ENCODE measurements around the gene KCNH3.

The KCNH3 gene

GRCh38 chr12:49552014-49552413, 13.2 kb downstream of the KCNH3 start:
- no peak for TF ChIP-seq POLR2AphosphoS5 (IDR thresholded peaks at IDR 0.05; ENCODE audit: low read depth, low read length)
- TF ChIP-seq SIN3A (IDR thresholded peaks at IDR 0.05; ENCODE audit: borderline replicate concordance, insufficient read depth, low read length) = no peak
- no peak for TF ChIP-seq REST (IDR thresholded peaks at IDR 0.05; ENCODE audit: insufficient read depth in 1 of 2, low read depth in 2 of 2, low read length in 2 of 2)
- TF ChIP-seq TAF1 (IDR thresholded peaks at IDR 0.05; ENCODE audit: borderline replicate concordance, insufficient read depth, low read length) = no peak
- TF ChIP-seq FOXP2 (optimal IDR thresholded peaks at IDR 0.05; ENCODE audit: borderline replicate concordance, extremely low read depth, extremely low read length, insufficient read depth) = no peak

GRCh38 chr12:49552425-49552824, 13.6 kb downstream of the KCNH3 start:
- TF ChIP-seq FOXP2 (optimal IDR thresholded peaks at IDR 0.05; ENCODE audit: borderline replicate concordance, extremely low read depth, extremely low read length, insufficient read depth) (no peak), SIN3A (IDR thresholded peaks at IDR 0.05; ENCODE audit: borderline replicate concordance, insufficient read depth, low read length) (no peak), TAF1 (IDR thresholded peaks at IDR 0.05; ENCODE audit: borderline replicate concordance, insufficient read depth, low read length) (no peak), POLR2AphosphoS5 (IDR thresholded peaks at IDR 0.05; ENCODE audit: low read depth, low read length) (no peak), REST (IDR thresholded peaks at IDR 0.05; ENCODE audit: insufficient read depth in 1 of 2, low read depth in 2 of 2, low read length in 2 of 2) (no peak)

GRCh38 chr12:49552899-49553298, 14.1 kb downstream of the KCNH3 start:
- TF ChIP-seq TAF1 (IDR thresholded peaks at IDR 0.05; ENCODE audit: borderline replicate concordance, insufficient read depth, low read length) (no peak), POLR2AphosphoS5 (IDR thresholded peaks at IDR 0.05; ENCODE audit: low read depth, low read length) (no peak), SIN3A (IDR thresholded peaks at IDR 0.05; ENCODE audit: borderline replicate concordance, insufficient read depth, low read length) (no peak), REST (IDR thresholded peaks at IDR 0.05; ENCODE audit: insufficient read depth in 1 of 2, low read depth in 2 of 2, low read length in 2 of 2) (no peak), FOXP2 (optimal IDR thresholded peaks at IDR 0.05; ENCODE audit: borderline replicate concordance, extremely low read depth, extremely low read length, insufficient read depth) (no peak)

GRCh38 chr12:49553512-49554088, 14.8 kb downstream of the KCNH3 start:
- no peak for TF ChIP-seq SIN3A (IDR thresholded peaks at IDR 0.05; ENCODE audit: borderline replicate concordance, insufficient read depth, low read length)
- no peak for TF ChIP-seq TAF1 (IDR thresholded peaks at IDR 0.05; ENCODE audit: borderline replicate concordance, insufficient read depth, low read length)
- TF ChIP-seq REST (IDR thresholded peaks at IDR 0.05; ENCODE audit: insufficient read depth in 1 of 2, low read depth in 2 of 2, low read length in 2 of 2) = no peak
- TF ChIP-seq FOXP2 (optimal IDR thresholded peaks at IDR 0.05; ENCODE audit: borderline replicate concordance, extremely low read depth, extremely low read length, insufficient read depth) = no peak
- TF ChIP-seq POLR2AphosphoS5 (IDR thresholded peaks at IDR 0.05; ENCODE audit: low read depth, low read length) = no peak

Measured in PFSK-1 (cell line).